ENCODE data around the gene SRSF4.

DNA sequence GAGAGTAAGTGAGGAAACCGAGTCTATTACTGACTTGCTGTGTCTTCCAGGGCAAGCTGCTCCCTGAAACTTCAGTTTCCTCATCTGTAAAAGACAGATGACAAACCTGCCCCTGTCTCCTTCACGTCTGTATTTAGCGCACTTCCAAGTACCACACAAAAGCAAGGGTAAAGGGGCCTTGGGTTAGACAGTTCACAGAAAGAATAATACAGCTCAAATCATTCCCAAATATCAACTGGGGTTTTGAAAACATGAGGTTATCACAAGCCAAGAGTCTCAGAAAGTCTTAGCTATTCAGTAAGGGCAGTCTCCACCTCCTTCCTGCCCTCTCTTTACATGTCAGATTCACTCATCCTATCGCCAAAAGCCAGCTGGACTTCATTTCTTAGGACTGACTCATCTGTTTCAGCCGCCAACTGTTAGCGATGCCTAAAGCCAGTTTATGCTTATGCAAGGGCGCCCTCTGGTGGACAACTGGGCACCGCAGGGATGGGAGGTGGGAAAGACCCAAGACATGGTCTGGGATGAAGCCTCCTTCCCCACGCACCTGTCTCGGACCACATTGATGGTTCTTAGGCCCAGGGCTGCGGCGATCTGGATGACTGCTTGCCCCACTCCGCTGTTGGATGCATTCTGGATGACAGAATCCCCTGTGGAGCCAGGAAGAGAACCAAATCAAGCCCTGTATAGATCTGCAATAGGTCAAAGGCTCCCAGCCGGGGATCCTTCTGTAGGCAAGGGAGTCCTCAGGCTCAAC lies 21.1 kb upstream of the SRSF4 start:
- TF ChIP-seq, protein P1, sequence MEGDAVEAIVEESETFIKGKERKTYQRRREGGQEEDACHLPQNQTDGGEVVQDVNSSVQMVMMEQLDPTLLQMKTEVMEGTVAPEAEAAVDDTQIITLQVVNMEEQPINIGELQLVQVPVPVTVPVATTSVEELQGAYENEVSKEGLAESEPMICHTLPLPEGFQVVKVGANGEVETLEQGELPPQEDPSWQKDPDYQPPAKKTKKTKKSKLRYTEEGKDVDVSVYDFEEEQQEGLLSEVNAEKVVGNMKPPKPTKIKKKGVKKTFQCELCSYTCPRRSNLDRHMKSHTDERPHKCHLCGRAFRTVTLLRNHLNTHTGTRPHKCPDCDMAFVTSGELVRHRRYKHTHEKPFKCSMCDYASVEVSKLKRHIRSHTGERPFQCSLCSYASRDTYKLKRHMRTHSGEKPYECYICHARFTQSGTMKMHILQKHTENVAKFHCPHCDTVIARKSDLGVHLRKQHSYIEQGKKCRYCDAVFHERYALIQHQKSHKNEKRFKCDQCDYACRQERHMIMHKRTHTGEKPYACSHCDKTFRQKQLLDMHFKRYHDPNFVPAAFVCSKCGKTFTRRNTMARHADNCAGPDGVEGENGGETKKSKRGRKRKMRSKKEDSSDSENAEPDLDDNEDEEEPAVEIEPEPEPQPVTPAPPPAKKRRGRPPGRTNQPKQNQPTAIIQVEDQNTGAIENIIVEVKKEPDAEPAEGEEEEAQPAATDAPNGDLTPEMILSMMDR (IDR thresholded peaks at IDR 0.05), result peak; percentile 95 to 98 (median 97)
- no peak for TF ChIP-seq POLR2A (IDR thresholded peaks at IDR 0.05)

Data from testis (tissue), 2 donors.